SIG-M5 treated with dmso at 0.1 percent for 504 hours (cell line): Measurements from ENCODE around the gene SYNJ2BP.
A peak's percentile ranks its signal among the peaks of the same experiment; 100 is the strongest.
"Not testable (repeated sequence)": the region's sequence is repeated elsewhere in the genome, so short reads cannot be mapped to it uniquely, and the experiment has no call there.

Source experiments
- DNase-seq: peaks from one replicate; lab custom pipeline; 2025; ENCODE audit not compliant: unreplicated experiment; lab: John Stamatoyannopoulos, UW

SYNJ2BP gene

GRCh38 chr14:70416725-70417349, at the start of gene SYNJ2BP:
SYNJ2BP (minus strand) TSS chr14:70417090; CDS start chr14:70416963, 127 bp downstream.
- peak; percentile 31 for DNase-seq

GRCh38 chr14:70454731-70455130, 37.8 kb upstream of the SYNJ2BP start:
- no peak for DNase-seq

- DNase-seq = no peak
Measured at GRCh38 chr14:70451874-70452273, 35.0 kb upstream of the SYNJ2BP start, which contains the start of gene ADAM21. ADAM21 (plus strand) TSS chr14:70452174; CDS start chr14:70457500, 5,326 bp downstream.

- DNase-seq = peak; percentile 29
Measured at GRCh38 chr14:70448633-70449340, 31.9 kb upstream of the SYNJ2BP start.

- DNase-seq = no peak
Measured at GRCh38 chr14:70442750-70443149, 25.9 kb upstream of the SYNJ2BP start.

- no peak for DNase-seq
Measured at GRCh38 chr14:70441641-70442040, 24.8 kb upstream of the SYNJ2BP start.

GRCh38 chr14:70436867-70437266, 20.0 kb upstream of the SYNJ2BP start:
- DNase-seq = no peak

GRCh38 chr14:70426555-70426954, 9.7 kb upstream of the SYNJ2BP start:
- not testable (repeated sequence) for DNase-seq

GRCh38 chr14:70425354-70425753, 8.5 kb upstream of the SYNJ2BP start:
- DNase-seq = peak; percentile 7

- no peak for DNase-seq
Measured at GRCh38 chr14:70422538-70422937, 5.6 kb upstream of the SYNJ2BP start.

- not testable (repeated sequence) for DNase-seq
Measured at GRCh38 chr14:70419270-70419931, 2.5 kb upstream of the SYNJ2BP start.

GRCh38 chr14:70416338-70416724, 559 bp downstream of the SYNJ2BP start:
- no peak for DNase-seq

- no peak for DNase-seq
Measured at GRCh38 chr14:70415788-70416187, 1.1 kb downstream of the SYNJ2BP start.

- DNase-seq = no peak
Measured at GRCh38 chr14:70407621-70408020, 9.3 kb downstream of the SYNJ2BP start.

GRCh38 chr14:70406216-70406615, 10.7 kb downstream of the SYNJ2BP start:
- not testable (repeated sequence) for DNase-seq

GRCh38 chr14:70403335-70403734, 13.6 kb downstream of the SYNJ2BP start:
- not testable (repeated sequence) for DNase-seq

- DNase-seq = no peak
Measured at GRCh38 chr14:70401643-70402042, 15.2 kb downstream of the SYNJ2BP start.

GRCh38 chr14:70398706-70399431, 18.0 kb downstream of the SYNJ2BP start:
- DNase-seq = no peak

- no peak for DNase-seq
Measured at GRCh38 chr14:70398280-70398679, 18.6 kb downstream of the SYNJ2BP start.

GRCh38 chr14:70397746-70398145, 19.1 kb downstream of the SYNJ2BP start:
- DNase-seq = no peak

- peak; percentile 18 for DNase-seq
Measured at GRCh38 chr14:70394674-70395306, 22.1 kb downstream of the SYNJ2BP start.
